LNCaP clone FGC (cell line): ENCODE data around the gene C2CD3.
"Not testable (repeated sequence)": the region's sequence is repeated elsewhere in the genome, so short reads cannot be mapped to it uniquely, and the experiment has no call there.

Experiments used
- DNase-seq: peaks from one replicate; pipeline ENCODE4 v3.0.0-alpha.2; 2011; ENCODE audit warnings: low read depth
- H3K4me3 ChIP-seq: 2 replicates; pipeline ENCODE4 v1.5.1; 2011; ENCODE audit warnings: mild to moderate bottlenecking, low read depth, low read length, control low read depth
- TF ChIP-seq, protein P1 (sequence below): IDR thresholded peaks from 2 replicates; pipeline ENCODE4 v1.5.1; 2012; ENCODE audit warnings: mild to moderate bottlenecking; ENCODE audit not compliant: control insufficient read depth, insufficient read depth; ENCODE audit errors: extremely low read depth

Gene C2CD3

DNA sequence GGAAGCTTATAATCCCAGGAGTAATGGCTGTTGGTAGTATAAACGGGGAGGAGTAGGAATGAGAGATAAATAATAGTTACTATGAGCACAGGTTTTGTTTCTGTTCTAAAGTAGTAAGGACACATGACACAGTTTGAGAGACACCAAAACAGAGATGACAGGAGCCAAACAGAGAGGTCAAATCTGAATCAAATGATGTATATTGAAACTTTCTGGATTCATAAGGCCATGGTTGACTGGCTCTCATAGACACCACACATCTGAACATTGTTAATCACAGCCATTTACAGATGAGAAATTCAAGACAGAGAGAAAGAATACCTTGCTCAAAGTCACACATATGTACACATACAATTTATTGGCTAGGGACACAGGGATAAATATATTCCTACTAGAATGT lies 98.5 kb downstream of the C2CD3 start:
- H3K4me3 ChIP-seq: no peak overlapping the region
- TF ChIP-seq, protein P1, sequence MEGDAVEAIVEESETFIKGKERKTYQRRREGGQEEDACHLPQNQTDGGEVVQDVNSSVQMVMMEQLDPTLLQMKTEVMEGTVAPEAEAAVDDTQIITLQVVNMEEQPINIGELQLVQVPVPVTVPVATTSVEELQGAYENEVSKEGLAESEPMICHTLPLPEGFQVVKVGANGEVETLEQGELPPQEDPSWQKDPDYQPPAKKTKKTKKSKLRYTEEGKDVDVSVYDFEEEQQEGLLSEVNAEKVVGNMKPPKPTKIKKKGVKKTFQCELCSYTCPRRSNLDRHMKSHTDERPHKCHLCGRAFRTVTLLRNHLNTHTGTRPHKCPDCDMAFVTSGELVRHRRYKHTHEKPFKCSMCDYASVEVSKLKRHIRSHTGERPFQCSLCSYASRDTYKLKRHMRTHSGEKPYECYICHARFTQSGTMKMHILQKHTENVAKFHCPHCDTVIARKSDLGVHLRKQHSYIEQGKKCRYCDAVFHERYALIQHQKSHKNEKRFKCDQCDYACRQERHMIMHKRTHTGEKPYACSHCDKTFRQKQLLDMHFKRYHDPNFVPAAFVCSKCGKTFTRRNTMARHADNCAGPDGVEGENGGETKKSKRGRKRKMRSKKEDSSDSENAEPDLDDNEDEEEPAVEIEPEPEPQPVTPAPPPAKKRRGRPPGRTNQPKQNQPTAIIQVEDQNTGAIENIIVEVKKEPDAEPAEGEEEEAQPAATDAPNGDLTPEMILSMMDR: no peak
- DNase-seq: no peak

DNA sequence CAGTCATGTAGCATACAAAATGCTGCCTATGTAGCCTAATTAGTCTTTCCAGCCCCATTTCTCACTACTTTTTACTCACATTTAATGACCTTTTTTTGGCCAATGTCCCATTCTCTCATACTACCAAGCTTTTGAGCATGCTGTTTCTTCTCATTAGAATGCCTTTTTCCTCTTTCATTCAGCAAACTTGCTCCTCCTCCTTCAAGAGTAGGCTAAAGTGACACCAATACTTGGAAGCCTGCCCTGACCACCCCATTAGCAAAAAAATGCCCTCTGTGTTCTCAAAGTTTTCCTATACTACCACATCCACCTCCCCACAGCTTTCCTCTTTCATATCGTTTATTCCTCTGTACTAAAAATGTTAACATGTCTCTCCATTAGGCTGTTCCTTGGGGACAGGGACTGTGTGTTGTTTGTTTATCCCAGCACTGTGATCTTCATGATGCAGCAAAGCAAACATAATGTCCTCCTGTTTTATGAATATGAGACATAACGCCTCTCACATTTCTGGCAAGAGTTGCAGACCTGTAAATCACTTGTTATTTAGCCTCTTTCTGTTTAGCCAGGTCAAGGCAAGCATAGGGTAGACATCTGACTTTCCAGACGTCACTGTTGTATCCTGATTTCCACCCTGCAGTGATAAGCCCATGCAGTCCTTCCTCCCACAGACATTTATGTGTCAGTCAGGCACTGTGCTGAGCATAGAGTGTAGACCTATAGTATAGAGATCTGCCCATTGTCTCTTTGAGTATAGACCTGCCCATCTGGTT lies 99.9 kb downstream of the C2CD3 start:
- H3K4me3 ChIP-seq: peak overlapping the region; percentile 27
- DNase-seq: peak; percentile 99
- TF ChIP-seq, protein P1: no peak

DNA sequence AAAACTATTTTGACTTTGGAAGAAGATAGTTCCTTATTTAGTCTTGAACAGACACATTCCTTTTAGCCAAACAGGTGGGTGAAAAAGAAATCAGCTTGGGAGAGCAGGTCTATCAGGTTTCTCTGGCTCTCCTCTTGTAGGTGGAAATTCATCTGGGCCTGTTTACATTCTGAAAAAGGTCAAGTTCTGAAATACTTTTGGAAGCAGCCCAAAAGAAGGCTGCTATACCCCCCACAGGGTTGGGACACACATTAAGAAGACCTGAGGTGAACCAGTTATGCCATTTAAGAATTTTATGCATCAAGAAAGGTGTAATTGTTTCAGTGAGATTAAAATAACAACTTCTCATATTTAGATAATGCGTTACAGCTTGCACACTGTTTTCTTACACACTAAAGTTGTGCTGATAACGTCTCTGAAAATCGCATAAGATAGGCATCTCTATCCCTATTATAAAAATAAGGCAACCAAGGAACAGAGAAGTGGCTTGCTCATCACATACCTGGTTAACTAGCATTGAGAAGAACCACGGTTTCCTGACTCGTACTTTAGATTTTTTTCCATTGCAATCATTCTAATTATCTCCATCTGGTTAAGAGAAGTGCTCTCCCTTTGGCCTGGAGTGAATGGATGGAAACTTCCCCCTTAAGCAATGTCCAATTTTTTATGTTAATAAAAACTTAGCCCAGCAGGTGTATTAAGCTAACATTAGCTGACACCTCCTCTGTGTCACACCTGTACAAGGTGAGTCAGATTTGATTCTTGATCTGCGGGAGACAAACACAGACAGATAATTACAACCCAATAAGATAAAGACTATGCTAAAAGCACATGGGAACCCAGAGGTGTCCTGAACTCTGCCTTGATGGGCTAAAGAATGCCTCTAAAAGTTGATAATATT lies 101.4 kb downstream of the C2CD3 start:
- H3K4me3 ChIP-seq: 0 out of 2 replicates have a peak overlapping the region, but pooled peaks have one; percentile 4
- TF ChIP-seq, protein P1: no peak
- peak; percentile 99 for DNase-seq

DNA sequence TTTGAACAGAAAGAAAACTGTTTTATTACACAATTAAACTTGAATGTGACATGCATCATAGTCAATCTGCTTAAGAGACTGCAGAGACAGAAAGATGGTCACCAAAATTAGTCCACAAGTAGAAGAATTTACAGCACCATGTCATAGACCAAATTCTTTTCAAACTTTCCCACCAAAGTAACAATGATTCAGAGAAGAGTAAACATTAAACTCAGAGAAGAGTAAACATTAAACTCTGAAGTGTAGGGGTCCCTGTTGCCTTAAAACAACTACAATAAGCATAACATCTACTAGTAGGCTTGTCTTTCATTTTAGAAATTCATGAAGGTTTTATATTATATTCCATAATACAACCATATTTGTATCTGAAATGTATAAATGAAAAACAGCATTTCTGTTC lies 104.1 kb downstream of the C2CD3 start:
- H3K4me3 ChIP-seq, DNase-seq: not testable (repeated sequence)

DNA sequence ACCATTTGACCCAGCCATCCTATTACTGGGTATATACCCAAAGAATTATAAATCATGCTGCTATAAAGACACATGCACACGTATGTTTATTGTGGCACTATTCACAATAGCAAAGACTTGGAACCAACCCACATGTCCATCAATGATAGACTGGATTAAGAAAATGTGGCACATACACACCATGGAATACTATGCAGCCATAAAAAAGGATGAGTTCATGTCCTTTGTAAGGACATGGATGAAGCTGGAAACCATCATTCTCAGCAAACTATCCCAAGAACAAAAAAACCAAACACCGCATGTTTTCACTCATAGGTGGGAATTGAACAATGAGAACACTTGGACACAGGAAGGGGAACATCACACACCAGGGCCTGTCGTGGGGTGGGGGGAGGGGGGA lies 105.3 kb downstream of the C2CD3 start:
- not testable (repeated sequence) for DNase-seq, H3K4me3 ChIP-seq

DNA sequence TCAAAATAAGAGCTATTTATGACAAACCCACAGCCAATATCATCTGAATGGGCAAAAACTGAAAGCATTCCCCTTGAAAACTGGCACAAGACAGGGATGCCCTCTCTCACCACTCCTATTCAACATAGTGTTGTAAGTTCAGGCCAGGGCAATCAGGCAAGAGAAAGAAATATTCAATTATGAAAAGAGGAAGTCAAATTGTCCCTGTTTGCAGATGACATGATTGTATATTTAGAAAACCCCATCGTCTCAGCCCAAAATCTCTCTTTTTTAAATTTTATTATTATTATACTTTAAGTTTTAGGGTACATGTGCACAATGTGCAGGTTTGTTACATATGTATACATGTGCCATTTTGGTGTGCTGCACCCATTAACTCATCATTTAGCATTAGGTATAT lies 107.2 kb downstream of the C2CD3 start:
- not testable (repeated sequence) for DNase-seq

DNA sequence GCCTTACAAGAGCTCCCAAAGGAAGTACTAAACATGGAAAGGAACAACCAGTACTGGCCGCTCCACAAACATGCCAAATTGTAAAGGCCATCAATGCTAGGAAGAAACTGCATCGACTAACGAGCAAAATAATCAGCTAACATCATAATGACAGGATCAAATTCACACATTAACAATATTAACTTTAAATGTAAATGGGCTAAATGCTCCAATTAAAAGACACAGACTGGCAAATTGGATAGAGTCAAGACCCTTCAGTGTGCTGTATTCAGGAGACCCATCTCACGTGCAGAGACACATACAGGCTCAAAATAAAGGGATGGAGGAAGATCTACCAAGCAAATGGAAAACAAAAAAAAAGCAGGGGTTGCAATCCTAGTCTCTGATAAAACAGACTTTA lies 109.2 kb downstream of the C2CD3 start:
- H3K4me3 ChIP-seq, DNase-seq: not testable (repeated sequence)

More for the DNA sequence above, 107.2 kb downstream of the C2CD3 start:
- H3K4me3 ChIP-seq: not testable (repeated sequence)

- TF ChIP-seq, protein P1: no peak
- no peak for DNase-seq
- H3K4me3 ChIP-seq: no peak overlapping the region
These were observed 113.3 kb downstream of the C2CD3 start for GRCh38 chr11:74057249-74058151.
